Measurements from ENCODE around the gene OR4K5.

The OR4K5 gene, protein sequence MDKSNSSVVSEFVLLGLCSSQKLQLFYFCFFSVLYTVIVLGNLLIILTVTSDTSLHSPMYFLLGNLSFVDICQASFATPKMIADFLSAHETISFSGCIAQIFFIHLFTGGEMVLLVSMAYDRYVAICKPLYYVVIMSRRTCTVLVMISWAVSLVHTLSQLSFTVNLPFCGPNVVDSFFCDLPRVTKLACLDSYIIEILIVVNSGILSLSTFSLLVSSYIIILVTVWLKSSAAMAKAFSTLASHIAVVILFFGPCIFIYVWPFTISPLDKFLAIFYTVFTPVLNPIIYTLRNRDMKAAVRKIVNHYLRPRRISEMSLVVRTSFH

DNA sequence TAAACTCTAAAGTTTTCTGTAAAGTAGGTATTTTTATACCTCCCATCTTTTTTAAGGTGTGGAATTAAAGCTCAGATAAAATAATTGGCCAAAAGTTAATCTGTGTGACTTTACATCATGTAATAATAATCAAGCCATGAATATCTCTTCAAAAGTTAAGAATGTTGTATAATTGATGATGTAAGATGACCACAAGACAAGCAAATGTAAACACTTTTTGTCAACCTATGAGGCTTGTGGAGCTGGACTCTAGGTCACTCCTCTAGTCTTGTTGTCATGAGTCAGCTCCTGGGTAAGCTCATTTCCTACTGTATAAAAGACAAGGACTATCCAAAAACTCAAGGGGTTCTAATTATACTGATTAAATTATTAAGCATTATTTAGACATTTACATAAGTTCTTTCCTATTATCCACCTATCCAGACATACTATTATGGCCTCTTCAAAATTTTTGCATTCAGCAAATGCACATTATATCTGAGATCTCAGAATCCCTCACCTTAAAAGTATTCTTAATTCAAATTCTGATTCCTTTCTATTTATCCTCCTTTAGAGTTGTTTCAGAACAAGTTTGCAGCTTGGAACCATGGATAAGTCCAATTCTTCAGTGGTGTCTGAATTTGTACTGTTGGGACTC lies at the start of gene OR4K5:
OR4K5 (plus strand) TSS at position 587 of the 637 bp plus-strand sequence; CDS start at position 587, 0 bp downstream.
- no peak for DNase-seq (ENCODE audit: low spot score)
- TF ChIP-seq, protein P1, sequence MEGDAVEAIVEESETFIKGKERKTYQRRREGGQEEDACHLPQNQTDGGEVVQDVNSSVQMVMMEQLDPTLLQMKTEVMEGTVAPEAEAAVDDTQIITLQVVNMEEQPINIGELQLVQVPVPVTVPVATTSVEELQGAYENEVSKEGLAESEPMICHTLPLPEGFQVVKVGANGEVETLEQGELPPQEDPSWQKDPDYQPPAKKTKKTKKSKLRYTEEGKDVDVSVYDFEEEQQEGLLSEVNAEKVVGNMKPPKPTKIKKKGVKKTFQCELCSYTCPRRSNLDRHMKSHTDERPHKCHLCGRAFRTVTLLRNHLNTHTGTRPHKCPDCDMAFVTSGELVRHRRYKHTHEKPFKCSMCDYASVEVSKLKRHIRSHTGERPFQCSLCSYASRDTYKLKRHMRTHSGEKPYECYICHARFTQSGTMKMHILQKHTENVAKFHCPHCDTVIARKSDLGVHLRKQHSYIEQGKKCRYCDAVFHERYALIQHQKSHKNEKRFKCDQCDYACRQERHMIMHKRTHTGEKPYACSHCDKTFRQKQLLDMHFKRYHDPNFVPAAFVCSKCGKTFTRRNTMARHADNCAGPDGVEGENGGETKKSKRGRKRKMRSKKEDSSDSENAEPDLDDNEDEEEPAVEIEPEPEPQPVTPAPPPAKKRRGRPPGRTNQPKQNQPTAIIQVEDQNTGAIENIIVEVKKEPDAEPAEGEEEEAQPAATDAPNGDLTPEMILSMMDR (conservative IDR thresholded peaks at IDR 0.05; ENCODE audit: low read depth) = no peak
- ChIA-PET CTCF (no interaction called here), POLR2A (ENCODE audit: low non-redundant PET) (no interaction called here)
- H3K27ac ChIP-seq = no peak within 1 kb of the TSS

DNA sequence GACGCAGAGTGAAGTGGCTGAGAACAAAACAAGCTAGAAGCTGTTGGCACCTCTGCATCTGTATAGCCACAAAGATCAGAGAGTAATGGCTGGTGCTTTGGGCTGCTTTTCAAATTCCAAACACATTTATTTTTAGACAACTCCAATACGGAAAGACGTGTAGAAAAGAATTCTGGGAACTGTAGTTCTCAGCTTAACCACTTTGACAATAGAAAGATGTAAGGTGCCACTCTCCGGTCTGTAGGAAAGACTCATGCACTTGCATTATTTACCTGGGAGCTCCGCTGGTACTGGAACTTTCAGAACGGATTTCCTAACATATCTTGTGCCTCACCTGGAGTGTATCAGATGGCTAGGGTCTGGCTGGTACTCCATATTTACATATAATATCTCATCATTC lies 47.2 kb upstream of the OR4K5 start:
- ChIA-PET POLR2A (ENCODE audit: low non-redundant PET) (no interaction called here), CTCF (no interaction called here)
- DNase-seq (ENCODE audit: low spot score) = no peak
- TF ChIP-seq, protein P1 (conservative IDR thresholded peaks at IDR 0.05; ENCODE audit: low read depth) = no peak
- H3K27ac ChIP-seq = no peak overlapping the region

DNA sequence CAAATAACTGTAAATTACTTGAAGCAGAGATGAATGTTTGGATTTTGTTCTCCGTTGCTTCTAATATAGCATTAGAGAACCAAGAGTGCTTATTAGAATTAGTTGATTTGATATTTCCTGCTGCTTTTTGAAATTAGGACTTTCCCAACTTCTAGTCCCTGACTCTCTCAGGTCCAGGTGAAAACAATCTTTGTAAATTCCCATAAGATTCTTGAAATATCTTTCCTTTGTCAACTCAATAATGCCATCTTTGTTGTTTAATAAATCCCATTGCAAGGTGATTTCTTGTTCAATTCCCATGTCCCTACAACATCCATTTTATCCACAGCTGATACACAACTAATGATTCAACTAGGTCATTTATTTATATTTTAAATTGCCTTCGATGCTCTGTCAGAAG lies 45.6 kb upstream of the OR4K5 start, which contains the start of gene OR4K2:
OR4K2 (plus strand) TSS at position 301 of the 400 bp plus-strand sequence. CDS start 1,126 bp downstream, outside the sequence.
- TF ChIP-seq, protein P1 (conservative IDR thresholded peaks at IDR 0.05; ENCODE audit: low read depth) = no peak
- POLR2A ChIA-PET (ENCODE audit: low non-redundant PET) = no interaction called here
- CTCF ChIA-PET = no interaction called here

DNA sequence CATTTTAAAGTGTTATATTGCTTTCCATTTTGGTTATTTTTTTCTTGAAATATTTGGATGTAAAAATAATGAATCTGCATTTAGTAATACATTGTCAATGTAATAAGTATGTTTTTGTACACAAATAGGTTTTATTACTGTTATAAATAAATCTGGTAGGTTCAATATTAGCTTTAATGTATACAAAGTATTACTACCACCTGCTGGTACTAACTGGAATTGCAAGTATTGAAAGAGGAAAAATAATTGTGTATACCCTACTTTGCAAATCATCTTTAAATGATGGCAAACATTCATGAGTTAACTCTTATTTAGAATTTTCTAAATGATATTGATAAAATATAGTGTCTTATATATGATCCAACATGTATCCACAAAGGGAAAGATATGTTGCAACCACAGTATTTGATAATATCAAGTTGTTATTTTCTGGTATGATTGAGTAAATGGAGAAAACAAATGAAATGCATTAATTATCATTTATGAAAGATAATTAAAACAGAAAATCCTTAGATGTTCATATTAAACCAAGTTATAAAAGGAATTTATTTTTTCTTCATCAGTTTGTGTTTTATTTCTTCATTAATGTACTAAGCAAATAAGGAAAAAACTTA lies 42.3 kb upstream of the OR4K5 start:
- no peak overlapping the region for H3K27ac ChIP-seq
- POLR2A ChIA-PET (ENCODE audit: low non-redundant PET) = no interaction called here
- TF ChIP-seq, protein P1 (conservative IDR thresholded peaks at IDR 0.05; ENCODE audit: low read depth) = peak; percentile 64
- DNase-seq (ENCODE audit: low spot score) = no peak
- CTCF ChIA-PET = interaction anchor here (0.6 to 0.7 kb wide), 3 partner anchors 9 to 412 kb away, joined by 3 to 5 read pairs (median 3); no protein-coding TSS in a partner anchor

More for the DNA sequence above, 45.6 kb upstream of the OR4K5 start, which contains the start of gene OR4K2:
- DNase-seq (ENCODE audit: low spot score) = no peak
- no peak within 1 kb of the TSS for H3K27ac ChIP-seq

DNA sequence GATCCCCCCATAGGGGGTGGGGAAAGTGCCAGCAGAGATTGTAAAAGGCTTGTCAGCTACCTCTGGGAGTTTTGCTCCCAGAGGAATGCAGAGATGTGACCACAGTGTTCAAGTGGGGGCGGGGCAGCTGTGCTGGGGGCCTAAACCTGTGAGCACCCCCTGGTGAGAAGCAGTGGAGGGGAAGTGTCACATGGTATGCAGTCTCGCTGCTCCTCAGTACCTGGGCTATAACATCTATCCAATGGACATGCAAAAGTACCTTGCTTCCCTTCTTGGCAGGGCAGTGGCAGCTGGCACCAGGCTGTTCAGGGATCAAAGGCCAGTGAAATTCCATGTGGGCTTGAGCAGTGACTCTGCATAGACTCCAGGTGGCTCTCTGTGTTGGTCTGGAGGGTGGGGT lies 25.1 kb upstream of the OR4K5 start:
- ChIA-PET POLR2A (ENCODE audit: low non-redundant PET) (no interaction called here), CTCF (interaction anchor here (1.1 kb wide), 1 partner anchor 12 kb away, joined by 4 read pairs; no protein-coding TSS in a partner anchor)
- DNase-seq (ENCODE audit: low spot score) = no peak
- TF ChIP-seq, protein P1 (conservative IDR thresholded peaks at IDR 0.05; ENCODE audit: low read depth) = no peak
- no peak overlapping the region for H3K27ac ChIP-seq

DNA sequence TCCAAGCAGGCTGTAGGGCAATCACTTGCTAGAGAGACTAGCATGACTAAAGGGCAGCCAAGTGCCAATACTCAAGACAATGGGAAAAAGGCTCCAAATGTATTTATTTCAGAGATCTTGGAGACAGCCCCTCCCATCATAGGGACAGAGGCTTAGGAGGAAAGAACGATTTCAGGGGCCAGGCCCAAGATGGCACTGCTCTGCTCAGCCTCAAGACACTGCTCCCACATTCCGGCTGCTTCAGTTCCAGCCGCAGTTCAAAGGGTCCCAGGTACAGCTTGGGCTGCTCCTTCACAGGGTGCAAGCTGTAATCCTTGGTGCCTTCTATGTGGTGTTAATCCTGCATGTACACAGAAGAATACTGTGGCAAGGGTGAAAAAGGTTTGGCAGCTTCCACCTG lies 19.4 kb upstream of the OR4K5 start:
- H3K27ac ChIP-seq = no peak overlapping the region
- TF ChIP-seq, protein P1 (conservative IDR thresholded peaks at IDR 0.05; ENCODE audit: low read depth) = no peak
- CTCF ChIA-PET = no interaction called here
- POLR2A ChIA-PET (ENCODE audit: low non-redundant PET) = no interaction called here
- DNase-seq (ENCODE audit: low spot score) = no peak
